Colonic mucosa (tissue), 4 donors: ENCODE measurements around the gene FAM187B. TPM values are rescaled to one million over a fixed set of nuclear protein-coding genes. Genes with fewer than 3 reads are reported as not detected.

ENCODE experiments used
- DNase-seq: peaks from one replicate; pipeline ENCODE4 v3.0.0-alpha.2; 2020
- H3K27ac ChIP-seq: fragments of 200-600 bp; one replicate; pipeline ENCODE4 v1.8.0; 2021
- H3K27me3 ChIP-seq: fragments of 200-600 bp; one replicate; pipeline ENCODE4 v1.8.0; 2021
- H3K36me3 ChIP-seq: fragments of 200-600 bp; one replicate; pipeline ENCODE4 v1.8.0; 2021
- H3K4me1 ChIP-seq: fragments of 200-600 bp; one replicate; pipeline ENCODE4 v1.8.0; 2021; ENCODE audit warnings: mild to moderate bottlenecking
- H3K4me3 ChIP-seq: fragments of 200-600 bp; one replicate; pipeline ENCODE4 v1.8.0; 2021
- H3K9ac ChIP-seq, 2 donors: one replicate each; pipeline ENCODE4 v1.7.0; 2013; ENCODE audit warnings: control low read depth in 2 of 2, low read depth in 2 of 2, low read length in 2 of 2
- H3K9me3 ChIP-seq: fragments of 200-600 bp; one replicate; pipeline ENCODE4 v1.8.0; 2021
- CTCF ChIP-seq: fragments of 200-600 bp; IDR thresholded peaks from one replicate; pipeline ENCODE4 v1.8.0; 2022; ENCODE audit warnings: antibody characterized with exemption, mild to moderate bottlenecking
- intact Hi-C: fragments of 100-400 bp; cut with DNase I; formaldehyde crosslinking; loops from one replicate; pipeline ENCODE4 v1.14.1; 2022
- total RNA-seq, 2 donors: library from RNA; stranded (reverse); fragmentation: NEBNext Ultra II Directional in 1 of 2; extraction: Animal tissue kit (Norgen Biotek cat#: 25700) in 1 of 2; gene quantifications; one replicate each; pipeline ENCODE4 v1.2.1, GENCODE V29; 2021
- donor health status: healthy.
- donor health status: DM: no; HTN: no; CAD: no.
- donor health status: DM: no; HTN: no; CAD: no.

The FAM187B gene
- total RNA-seq, 2 donors from 2014 or later = not detected

- Histone ChIP-seq H3K9ac (peak overlapping the region; percentile 76 to 87), H3K27ac (peak overlapping the region; percentile 84), H3K27me3 (no peaks in the 10 kb centered on the region), H3K4me3 (peak overlapping the region; percentile 54), H3K36me3 (peaks cover 10% of the 10 kb centered on the region), H3K9me3 (no peaks in the 10 kb centered on the region), H3K4me1 (peaks cover 5% of the 10 kb centered on the region)
- peak; percentile 68 for DNase-seq
- no peak for TF ChIP-seq CTCF
- intact Hi-C loops = loop anchor here (10.0 kb wide), 1 partner anchor 123 kb away; the partner anchor contains the start of gene FXYD7
These were observed 39.4 kb upstream of the FAM187B start for GRCh38 chr19:35267818-35268535.

- DNase-seq = peak; percentile 49
- peak overlapping the region; percentile 76 to 87 for H3K9ac ChIP-seq
- peaks cover 5% of the 10 kb centered on the region for H3K4me1 ChIP-seq
- H3K27me3 ChIP-seq = no peaks in the 10 kb centered on the region
- no peaks in the 10 kb centered on the region for H3K9me3 ChIP-seq
- H3K4me3 ChIP-seq = peak overlapping the region; percentile 54
- peak overlapping the region; percentile 84 for H3K27ac ChIP-seq
- peaks cover 10% of the 10 kb centered on the region for H3K36me3 ChIP-seq
- intact Hi-C loops = loop anchor here (10.0 kb wide), 1 partner anchor 123 kb away; the partner anchor contains the start of gene FXYD7
- no peak for TF ChIP-seq CTCF
These were observed 38.8 kb upstream of the FAM187B start for GRCh38 chr19:35267353-35267817.

- Histone ChIP-seq H3K4me3 (peak overlapping the region; percentile 54), H3K9ac (peak overlapping the region; percentile 76 to 87), H3K36me3 (peaks cover 10% of the 10 kb centered on the region), H3K27ac (peak overlapping the region; percentile 84), H3K9me3 (no peaks in the 10 kb centered on the region), H3K4me1 (peaks cover 5% of the 10 kb centered on the region), H3K27me3 (no peaks in the 10 kb centered on the region)
- TF ChIP-seq CTCF = no peak
- intact Hi-C loops = loop anchor here (10.0 kb wide), 1 partner anchor 122 kb away; the partner anchor contains the start of gene FXYD7
- peak; percentile 36 for DNase-seq
These were observed 38.2 kb upstream of the FAM187B start for GRCh38 chr19:35266520-35267352.

- intact Hi-C loops = loop anchor here (10.0 kb wide), 1 partner anchor 121 kb away; the partner anchor contains the start of gene FXYD7
- no peak overlapping the region for H3K9ac ChIP-seq
- no peaks in the 10 kb centered on the region for H3K9me3 ChIP-seq
- peaks cover 5% of the 10 kb centered on the region for H3K36me3 ChIP-seq
- no peak for DNase-seq
- H3K4me1 ChIP-seq = peaks cover 5% of the 10 kb centered on the region
- TF ChIP-seq CTCF = no peak
- H3K27ac ChIP-seq = no peak overlapping the region
- no peak overlapping the region for H3K4me3 ChIP-seq
- no peaks in the 10 kb centered on the region for H3K27me3 ChIP-seq
These were observed 37.5 kb upstream of the FAM187B start for GRCh38 chr19:35265900-35266519.
